Measurements from ENCODE around the gene NR6A1. TPM values are rescaled to one million over a fixed set of nuclear protein-coding genes. Genes with fewer than 3 reads are reported as not detected.

Gene NR6A1
- total RNA-seq, 1 experiment from 2014 or later = 164 TPM

GRCh38 chr9:124518116-124518515, 253.0 kb downstream of the NR6A1 start:
- ATAC-seq = no peak
- ChIA-PET CTCF (no interaction called here), POLR2A (no interaction called here)
- peaks cover 4% of the 10 kb centered on the region for H3K9me3 Mint-ChIP-seq
- no peak for DNase-seq (ENCODE audit: low spot score)
- TF ChIP-seq ATF1 (CRISPR knock-in tag; IDR thresholded peaks at IDR 0.05) = no peak
- TF ChIP-seq, protein P1, sequence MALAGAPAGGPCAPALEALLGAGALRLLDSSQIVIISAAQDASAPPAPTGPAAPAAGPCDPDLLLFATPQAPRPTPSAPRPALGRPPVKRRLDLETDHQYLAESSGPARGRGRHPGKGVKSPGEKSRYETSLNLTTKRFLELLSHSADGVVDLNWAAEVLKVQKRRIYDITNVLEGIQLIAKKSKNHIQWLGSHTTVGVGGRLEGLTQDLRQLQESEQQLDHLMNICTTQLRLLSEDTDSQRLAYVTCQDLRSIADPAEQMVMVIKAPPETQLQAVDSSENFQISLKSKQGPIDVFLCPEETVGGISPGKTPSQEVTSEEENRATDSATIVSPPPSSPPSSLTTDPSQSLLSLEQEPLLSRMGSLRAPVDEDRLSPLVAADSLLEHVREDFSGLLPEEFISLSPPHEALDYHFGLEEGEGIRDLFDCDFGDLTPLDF (CRISPR knock-in tag; IDR thresholded peaks at IDR 0.05) = no peak
- no peak for TF ChIP-seq NFATC4 (CRISPR knock-in tag; IDR thresholded peaks at IDR 0.05)
- TF ChIP-seq SMAD4 (CRISPR knock-in tag; IDR thresholded peaks at IDR 0.05) = no peak
- TF ChIP-seq FOXP1 (CRISPR knock-in tag; IDR thresholded peaks at IDR 0.05; ENCODE audit: borderline replicate concordance) = no peak
- TF ChIP-seq ZNF532 (CRISPR knock-in tag; IDR thresholded peaks at IDR 0.05; ENCODE audit: borderline replicate concordance) = no peak
- no peak for TF ChIP-seq ZNF138 (CRISPR knock-in tag; conservative IDR thresholded peaks at IDR 0.05)
- TF ChIP-seq, protein P2, sequence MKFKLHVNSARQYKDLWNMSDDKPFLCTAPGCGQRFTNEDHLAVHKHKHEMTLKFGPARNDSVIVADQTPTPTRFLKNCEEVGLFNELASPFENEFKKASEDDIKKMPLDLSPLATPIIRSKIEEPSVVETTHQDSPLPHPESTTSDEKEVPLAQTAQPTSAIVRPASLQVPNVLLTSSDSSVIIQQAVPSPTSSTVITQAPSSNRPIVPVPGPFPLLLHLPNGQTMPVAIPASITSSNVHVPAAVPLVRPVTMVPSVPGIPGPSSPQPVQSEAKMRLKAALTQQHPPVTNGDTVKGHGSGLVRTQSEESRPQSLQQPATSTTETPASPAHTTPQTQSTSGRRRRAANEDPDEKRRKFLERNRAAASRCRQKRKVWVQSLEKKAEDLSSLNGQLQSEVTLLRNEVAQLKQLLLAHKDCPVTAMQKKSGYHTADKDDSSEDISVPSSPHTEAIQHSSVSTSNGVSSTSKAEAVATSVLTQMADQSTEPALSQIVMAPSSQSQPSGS (CRISPR knock-in tag; IDR thresholded peaks at IDR 0.05; ENCODE audit: borderline replicate concordance, low read depth) = no peak
- no peak for TF ChIP-seq OVOL2 (CRISPR knock-in tag; IDR thresholded peaks at IDR 0.05; ENCODE audit: borderline replicate concordance)
- TF ChIP-seq, protein P3, sequence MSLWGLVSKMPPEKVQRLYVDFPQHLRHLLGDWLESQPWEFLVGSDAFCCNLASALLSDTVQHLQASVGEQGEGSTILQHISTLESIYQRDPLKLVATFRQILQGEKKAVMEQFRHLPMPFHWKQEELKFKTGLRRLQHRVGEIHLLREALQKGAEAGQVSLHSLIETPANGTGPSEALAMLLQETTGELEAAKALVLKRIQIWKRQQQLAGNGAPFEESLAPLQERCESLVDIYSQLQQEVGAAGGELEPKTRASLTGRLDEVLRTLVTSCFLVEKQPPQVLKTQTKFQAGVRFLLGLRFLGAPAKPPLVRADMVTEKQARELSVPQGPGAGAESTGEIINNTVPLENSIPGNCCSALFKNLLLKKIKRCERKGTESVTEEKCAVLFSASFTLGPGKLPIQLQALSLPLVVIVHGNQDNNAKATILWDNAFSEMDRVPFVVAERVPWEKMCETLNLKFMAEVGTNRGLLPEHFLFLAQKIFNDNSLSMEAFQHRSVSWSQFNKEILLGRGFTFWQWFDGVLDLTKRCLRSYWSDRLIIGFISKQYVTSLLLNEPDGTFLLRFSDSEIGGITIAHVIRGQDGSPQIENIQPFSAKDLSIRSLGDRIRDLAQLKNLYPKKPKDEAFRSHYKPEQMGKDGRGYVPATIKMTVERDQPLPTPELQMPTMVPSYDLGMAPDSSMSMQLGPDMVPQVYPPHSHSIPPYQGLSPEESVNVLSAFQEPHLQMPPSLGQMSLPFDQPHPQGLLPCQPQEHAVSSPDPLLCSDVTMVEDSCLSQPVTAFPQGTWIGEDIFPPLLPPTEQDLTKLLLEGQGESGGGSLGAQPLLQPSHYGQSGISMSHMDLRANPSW (CRISPR knock-in tag; conservative IDR thresholded peaks at IDR 0.05; ENCODE audit: low read depth) = no peak
- TF ChIP-seq, protein P4, sequence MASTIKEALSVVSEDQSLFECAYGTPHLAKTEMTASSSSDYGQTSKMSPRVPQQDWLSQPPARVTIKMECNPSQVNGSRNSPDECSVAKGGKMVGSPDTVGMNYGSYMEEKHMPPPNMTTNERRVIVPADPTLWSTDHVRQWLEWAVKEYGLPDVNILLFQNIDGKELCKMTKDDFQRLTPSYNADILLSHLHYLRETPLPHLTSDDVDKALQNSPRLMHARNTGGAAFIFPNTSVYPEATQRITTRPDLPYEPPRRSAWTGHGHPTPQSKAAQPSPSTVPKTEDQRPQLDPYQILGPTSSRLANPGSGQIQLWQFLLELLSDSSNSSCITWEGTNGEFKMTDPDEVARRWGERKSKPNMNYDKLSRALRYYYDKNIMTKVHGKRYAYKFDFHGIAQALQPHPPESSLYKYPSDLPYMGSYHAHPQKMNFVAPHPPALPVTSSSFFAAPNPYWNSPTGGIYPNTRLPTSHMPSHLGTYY (CRISPR knock-in tag; IDR thresholded peaks at IDR 0.05) = no peak
- TF ChIP-seq USF1 (CRISPR knock-in tag; IDR thresholded peaks at IDR 0.05) = no peak
- TF ChIP-seq ZNF121 (CRISPR knock-in tag; IDR thresholded peaks at IDR 0.05) = no peak
- TF ChIP-seq ATF6 (CRISPR knock-in tag; IDR thresholded peaks at IDR 0.05) = no peak
- TF ChIP-seq MXD4 (CRISPR knock-in tag; IDR thresholded peaks at IDR 0.05; ENCODE audit: borderline replicate concordance) = no peak
- TF ChIP-seq IRF2 (CRISPR knock-in tag; IDR thresholded peaks at IDR 0.05; ENCODE audit: borderline replicate concordance, low read depth) = no peak
- TF ChIP-seq, protein P5, sequence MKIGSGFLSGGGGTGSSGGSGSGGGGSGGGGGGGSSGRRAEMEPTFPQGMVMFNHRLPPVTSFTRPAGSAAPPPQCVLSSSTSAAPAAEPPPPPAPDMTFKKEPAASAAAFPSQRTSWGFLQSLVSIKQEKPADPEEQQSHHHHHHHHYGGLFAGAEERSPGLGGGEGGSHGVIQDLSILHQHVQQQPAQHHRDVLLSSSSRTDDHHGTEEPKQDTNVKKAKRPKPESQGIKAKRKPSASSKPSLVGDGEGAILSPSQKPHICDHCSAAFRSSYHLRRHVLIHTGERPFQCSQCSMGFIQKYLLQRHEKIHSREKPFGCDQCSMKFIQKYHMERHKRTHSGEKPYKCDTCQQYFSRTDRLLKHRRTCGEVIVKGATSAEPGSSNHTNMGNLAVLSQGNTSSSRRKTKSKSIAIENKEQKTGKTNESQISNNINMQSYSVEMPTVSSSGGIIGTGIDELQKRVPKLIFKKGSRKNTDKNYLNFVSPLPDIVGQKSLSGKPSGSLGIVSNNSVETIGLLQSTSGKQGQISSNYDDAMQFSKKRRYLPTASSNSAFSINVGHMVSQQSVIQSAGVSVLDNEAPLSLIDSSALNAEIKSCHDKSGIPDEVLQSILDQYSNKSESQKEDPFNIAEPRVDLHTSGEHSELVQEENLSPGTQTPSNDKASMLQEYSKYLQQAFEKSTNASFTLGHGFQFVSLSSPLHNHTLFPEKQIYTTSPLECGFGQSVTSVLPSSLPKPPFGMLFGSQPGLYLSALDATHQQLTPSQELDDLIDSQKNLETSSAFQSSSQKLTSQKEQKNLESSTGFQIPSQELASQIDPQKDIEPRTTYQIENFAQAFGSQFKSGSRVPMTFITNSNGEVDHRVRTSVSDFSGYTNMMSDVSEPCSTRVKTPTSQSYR (CRISPR knock-in tag; IDR thresholded peaks at IDR 0.05) = no peak
- no peak for TF ChIP-seq ESRRA (CRISPR knock-in tag; IDR thresholded peaks at IDR 0.05; ENCODE audit: borderline replicate concordance)
- H3K4me1 Mint-ChIP-seq = 0 out of 2 replicates have a peak, but pooled peaks cover 5% of the 10 kb centered on the region
- H3K27me3 Mint-ChIP-seq (ENCODE audit: low read depth) = no peaks in the 10 kb centered on the region
- peaks cover 39% of the 10 kb centered on the region for H3K36me3 Mint-ChIP-seq
- H3K27ac Mint-ChIP-seq = no peak overlapping the region
- H3K4me3 Mint-ChIP-seq = no peak overlapping the region

Measured in WTC11 (cell line).